D721Med (cell line): ENCODE data around the gene CLIP1.

ENCODE experiments used
- DNase-seq: peaks from one replicate; pipeline ENCODE4 v3.0.0; 2011; ENCODE audit warnings: low spot score; ENCODE audit not compliant: insufficient read length
- FAIRE-seq: peaks from 2 replicates; lab custom pipeline; 2011; peaks lifted over from hg19 to GRCh38; lab: Jason Lieb, UNC
- CTCF ChIP-seq: IDR thresholded peaks from 2 replicates; pipeline ENCODE4 v1.5.1; 2012; ENCODE audit warnings: mild to moderate bottlenecking, control low read depth; ENCODE audit not compliant: insufficient read depth; ENCODE audit errors: missing control alignments

The CLIP1 gene

GRCh38 chr12:122293081-122293480 lies 129.4 kb downstream of the CLIP1 start:
- DNase-seq (no peak), FAIRE-seq (no peak)
- TF ChIP-seq CTCF, result no peak

GRCh38 chr12:122291431-122291830 lies 131.0 kb downstream of the CLIP1 start:
- DNase-seq, result no peak
- no peak for TF ChIP-seq CTCF
- FAIRE-seq, result no peak

- FAIRE-seq (no peak), DNase-seq (no peak)
- no peak for TF ChIP-seq CTCF
Observed at GRCh38 chr12:122283680-122284079, 138.8 kb downstream of the CLIP1 start.

GRCh38 chr12:122282061-122282460 lies 140.4 kb downstream of the CLIP1 start:
- DNase-seq (no peak), FAIRE-seq (peak; percentile 16)
- TF ChIP-seq CTCF, result no peak

- no peak for TF ChIP-seq CTCF
- no peak for DNase-seq
- FAIRE-seq, result no peak
Observed at GRCh38 chr12:122276242-122276641, 146.2 kb downstream of the CLIP1 start.

GRCh38 chr12:122275459-122275858 lies 147.0 kb downstream of the CLIP1 start:
- no peak for DNase-seq
- no peak for FAIRE-seq
- no peak for TF ChIP-seq CTCF

- DNase-seq (peak; percentile 91), FAIRE-seq (no peak)
- TF ChIP-seq CTCF, result no peak
Observed at GRCh38 chr12:122266230-122266901, 156.1 kb downstream of the CLIP1 start, which contains the start of gene VPS33A. TSS of gene VPS33A (minus strand) at chr12:122266494. CDS start at chr12:122266408, 86 bp downstream.
